Endometrial microvascular endothelial cells (primary cell): ENCODE measurements around the gene TMEM39A. TPM values are rescaled to one million over a fixed set of nuclear protein-coding genes. Genes with fewer than 3 reads are reported as not detected.

Experiments
- in situ Hi-C: cut with HindIII; loops from 2 replicates; pipeline ENCODE4 v1.10.0; 2017; ENCODE audit warnings: low sequenced_read_pairs, low pct_unique_long_range_greater_than_20kb; ENCODE audit errors: inconsistent ontology term
- total RNA-seq: library from RNA; depleted of rRNA; stranded (reverse); fragments of >200 nt; gene quantifications from one replicate; pipeline ENCODE4 v1.2.3, GENCODE V29; 2015; ENCODE audit errors: inconsistent ontology term

The TMEM39A gene
- total RNA-seq, 1 donor from 2014 or later = 36.5 TPM

DNA sequence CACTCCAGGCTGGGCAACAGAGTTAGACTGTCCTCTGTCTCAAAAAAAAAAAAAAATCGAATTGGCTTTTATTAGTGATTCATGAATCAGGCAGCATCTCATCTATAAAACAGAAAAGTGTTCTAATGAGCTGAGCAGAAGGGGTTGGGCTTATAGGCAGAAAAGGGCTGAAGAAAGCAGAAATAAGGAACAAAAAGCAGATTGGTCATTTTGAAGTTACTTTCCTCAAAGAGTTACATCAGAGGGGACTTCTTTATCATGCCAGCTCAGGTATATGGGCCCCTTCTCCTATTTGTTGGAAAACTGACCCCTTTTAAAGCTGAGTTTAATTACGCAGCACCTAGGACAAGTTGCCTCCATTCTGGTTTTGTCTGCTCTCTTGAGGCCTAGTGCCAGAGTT is 4.6 kb upstream of the TMEM39A start:
- in situ Hi-C loops = loop anchor here (25.0 kb wide), 1 partner anchor 219 kb away; the partner anchor contains the start of gene COX17

DNA sequence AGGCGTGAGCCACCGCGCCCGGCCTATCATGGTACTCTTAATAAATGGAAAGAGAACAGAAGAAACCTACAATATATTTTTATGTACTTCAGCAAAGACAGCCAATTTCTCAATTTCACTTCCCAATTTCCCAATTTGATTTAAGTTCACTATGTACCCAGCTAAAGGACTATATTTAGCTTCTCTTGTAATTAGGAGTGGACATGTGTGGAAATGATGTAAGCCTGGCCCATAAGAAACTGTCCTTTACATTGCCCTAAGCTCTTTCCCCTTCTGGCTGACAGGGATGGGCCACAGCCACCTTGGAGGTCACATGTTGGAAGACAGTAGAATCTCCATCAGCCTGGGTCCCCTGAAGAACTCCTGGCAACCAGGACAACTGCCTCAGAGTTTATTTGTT is 6.2 kb downstream of the TMEM39A start:
- in situ Hi-C loops = loop anchor here (25.0 kb wide), 1 partner anchor 230 kb away; the partner anchor contains the start of gene COX17

DNA sequence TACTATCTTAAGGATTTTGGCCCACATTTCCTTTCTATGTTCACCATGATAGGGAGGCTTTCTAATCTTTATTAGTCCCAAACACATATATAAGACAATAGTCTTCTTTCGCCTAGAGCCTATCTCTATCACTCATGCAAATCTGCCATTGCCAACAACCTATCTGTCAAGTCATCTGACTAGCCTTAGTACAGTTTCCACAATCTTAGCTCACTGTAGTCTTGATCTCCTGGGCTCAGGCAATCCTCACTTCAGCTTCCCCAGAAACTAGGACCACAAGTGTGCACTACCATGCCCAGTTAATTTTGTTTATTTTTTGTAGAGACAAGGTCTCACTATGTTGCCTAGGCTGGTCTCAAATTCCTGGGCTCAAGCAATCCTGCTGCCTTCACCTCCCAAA is 6.9 kb downstream of the TMEM39A start:
- in situ Hi-C loops = loop anchor here (25.0 kb wide), 1 partner anchor 231 kb away; the partner anchor contains the start of gene COX17

DNA sequence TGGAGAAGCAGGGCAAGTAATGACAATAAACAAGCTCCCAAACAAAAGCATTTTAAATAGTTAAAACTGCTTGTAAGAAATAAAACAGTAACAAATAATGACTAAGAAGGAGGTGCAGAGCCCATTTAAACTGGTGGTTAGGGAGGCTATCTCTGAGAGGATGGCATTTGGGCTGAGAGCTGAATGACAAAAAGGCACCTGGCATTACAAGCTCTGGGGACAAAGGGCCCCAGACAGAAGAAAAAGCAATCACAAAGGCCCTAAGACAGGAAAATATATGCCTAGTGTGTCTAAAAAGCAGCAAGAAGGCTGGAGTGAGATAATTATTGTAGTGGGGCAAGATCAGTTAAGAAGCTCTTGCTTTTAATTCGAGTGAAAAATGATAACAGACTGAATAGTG is 9.6 kb downstream of the TMEM39A start:
- in situ Hi-C loops = loop anchor here (25.0 kb wide), 1 partner anchor 233 kb away; the partner anchor contains the start of gene COX17

DNA sequence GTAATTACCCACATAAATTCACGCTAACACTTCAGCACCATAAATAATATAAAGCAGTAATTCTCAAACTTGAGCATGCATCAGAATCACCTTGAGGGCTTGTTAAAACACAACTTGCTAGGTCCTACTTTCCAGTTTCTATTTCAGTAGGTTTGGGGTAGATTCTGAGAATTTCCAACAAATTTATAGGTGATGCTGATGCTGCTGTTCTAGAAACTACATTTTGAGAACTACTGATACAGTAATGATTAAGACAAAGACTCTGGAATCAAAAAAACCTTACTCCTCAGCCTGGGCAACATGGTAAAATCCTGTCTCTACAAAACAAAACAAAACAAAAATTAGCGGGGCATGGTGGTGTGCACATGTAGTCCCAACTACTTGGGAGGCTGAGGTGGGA is 18.8 kb downstream of the TMEM39A start:
- in situ Hi-C loops = no loop called here

DNA sequence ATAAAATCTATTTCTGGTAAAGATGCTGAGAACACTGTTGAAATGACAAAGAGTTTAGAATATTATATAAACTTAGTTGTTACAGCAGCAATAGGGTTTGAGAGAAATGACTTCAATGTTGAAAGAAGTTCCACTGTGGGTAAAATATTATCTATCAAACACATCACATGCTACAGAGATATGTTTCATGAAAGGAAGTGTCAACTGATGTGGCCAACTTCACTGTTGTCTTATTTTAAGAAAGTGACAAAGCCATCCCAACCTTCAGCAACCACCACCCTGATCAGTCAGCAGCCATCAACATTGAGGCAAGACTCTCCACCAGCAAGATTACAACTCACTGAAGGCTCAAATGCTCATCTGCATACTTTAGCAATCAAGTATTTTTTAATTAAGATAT is 20.2 kb downstream of the TMEM39A start:
- in situ Hi-C loops = no loop called here

DNA sequence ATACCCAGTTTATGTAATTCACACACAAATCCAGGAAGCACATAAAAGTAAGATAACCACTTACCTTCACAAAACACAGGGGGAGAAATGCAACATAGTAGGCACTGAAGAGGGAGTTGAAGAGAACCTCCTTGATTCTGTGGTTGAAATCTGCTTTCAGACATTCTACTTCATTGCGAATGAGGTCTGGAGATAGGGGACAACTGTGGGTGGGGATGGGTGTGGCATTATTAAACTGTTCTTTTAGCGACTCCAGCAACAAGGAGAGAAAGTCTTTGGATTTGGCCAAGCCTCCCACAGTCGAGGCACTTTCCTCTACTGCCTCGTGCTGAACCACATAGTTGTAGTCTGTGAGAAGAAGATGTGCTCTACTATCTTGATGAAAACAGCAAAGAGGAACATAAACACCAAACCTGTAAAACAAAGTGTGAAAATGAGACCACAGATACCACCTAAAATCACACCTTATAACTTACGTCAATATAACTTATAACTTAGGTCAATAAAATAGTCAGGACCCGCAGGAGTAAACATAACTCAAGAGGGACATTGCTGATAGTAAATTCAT is 25.6 kb downstream of the TMEM39A start:
- in situ Hi-C loops = no loop called here

DNA sequence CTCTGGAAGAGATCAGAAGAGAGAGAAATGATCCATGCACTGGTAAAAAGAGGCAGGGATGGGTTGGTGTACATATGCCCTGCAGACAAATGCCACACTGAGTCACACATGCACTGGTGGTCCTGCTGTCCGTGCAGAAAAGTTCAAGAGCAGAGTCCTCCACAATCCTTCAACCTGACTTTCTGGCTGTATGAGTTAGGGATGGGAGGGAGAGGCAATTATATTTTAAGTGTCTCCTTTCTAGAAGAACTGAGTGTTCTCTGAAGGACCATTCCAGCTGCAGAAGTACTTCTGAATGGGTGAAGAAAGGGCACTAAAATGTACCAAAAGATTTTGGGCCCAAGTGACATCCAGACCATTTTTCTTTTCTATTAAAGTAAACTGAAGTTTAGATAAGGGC is 26.4 kb downstream of the TMEM39A start:
- in situ Hi-C loops = no loop called here

DNA sequence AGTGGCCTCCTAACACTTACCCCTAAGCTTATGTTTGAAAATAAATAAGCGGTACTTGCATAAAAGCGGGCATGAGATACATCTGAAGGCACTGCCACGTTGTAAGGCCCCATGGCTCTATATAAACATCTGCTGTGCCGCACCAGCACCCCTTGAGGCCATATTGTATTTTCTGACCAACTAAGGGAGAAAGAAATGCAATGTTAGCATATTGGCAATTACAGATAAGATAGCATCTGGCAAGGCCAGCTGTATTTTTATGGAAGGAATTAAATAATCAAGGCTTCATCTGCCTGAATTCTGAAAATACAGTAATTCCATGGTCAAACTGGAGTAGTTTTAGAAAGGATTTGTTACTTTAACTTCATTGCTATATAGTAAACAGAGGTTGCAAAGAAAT is 28.7 kb downstream of the TMEM39A start:
- in situ Hi-C loops = no loop called here

DNA sequence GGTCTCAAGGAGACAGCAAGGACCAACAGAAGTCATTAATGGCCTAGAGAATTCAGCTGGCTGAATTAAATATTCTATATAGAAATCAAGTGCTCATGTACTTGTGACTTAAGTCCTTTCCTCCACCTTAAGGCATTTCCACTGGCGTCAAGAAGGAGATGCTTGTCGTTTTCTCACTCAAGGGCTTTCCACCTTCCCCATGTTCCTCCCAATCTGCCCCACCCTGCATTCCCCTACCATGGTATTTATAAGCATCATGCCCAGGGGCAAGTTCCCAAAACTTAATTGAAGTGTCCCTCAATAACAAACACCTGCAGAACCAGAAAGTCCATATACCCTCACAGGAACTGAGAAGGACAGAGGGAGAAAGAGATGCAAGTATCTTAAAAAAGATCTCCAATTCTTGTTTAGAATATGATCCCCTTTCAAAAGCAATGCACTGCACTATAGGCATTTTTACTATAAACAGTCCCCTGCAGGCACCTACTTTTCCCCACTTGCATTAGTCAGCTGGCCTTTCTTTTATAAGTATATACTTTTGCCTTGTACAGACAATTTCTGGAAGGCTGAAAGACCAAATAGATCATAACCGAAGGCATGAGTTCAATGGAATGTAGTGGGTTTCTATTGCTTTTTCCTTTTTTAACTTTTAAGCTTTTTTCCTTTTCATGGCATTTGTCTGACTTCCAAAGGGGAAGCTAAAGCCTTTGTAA is 29.6 kb downstream of the TMEM39A start:
- in situ Hi-C loops = no loop called here

DNA sequence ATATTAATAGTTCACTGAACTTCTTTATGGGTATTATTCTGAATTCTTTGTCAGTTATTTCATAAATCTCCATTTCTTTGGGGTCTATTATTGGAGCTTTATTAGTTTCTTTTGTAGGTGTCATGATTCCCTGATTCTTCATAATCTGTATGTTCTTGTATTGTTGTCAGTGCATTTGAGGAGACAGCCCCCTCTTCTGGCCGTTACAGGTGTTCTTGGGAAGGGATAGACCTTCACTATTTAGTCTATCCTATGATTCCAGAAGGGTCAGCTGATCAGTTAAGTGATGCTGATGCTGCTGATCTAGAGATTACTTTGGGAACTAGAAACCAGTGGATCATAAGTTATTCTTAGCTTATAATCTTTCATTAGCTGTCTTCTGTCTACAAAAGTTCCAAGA is 34.9 kb downstream of the TMEM39A start:
- in situ Hi-C loops = no loop called here

DNA sequence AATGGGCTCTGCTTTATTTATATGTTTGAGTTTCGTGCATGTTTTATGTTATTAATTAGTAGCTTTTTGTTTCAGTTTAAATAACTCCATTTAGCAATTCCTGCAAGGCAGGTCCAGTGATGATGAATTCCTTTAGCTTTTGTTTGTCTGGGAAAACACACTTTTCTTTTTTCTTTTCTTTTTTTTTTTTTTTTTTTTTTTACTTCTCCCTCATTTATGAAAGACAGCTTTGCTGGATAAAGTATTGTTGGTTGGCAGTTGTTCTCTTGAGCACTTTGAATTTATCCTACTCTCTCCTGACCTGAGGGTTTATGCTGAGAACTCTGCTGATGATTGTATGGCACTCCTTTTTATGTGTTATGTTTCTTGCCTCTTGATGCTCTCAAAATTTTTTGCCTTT is 35.7 kb downstream of the TMEM39A start:
- in situ Hi-C loops = no loop called here

DNA sequence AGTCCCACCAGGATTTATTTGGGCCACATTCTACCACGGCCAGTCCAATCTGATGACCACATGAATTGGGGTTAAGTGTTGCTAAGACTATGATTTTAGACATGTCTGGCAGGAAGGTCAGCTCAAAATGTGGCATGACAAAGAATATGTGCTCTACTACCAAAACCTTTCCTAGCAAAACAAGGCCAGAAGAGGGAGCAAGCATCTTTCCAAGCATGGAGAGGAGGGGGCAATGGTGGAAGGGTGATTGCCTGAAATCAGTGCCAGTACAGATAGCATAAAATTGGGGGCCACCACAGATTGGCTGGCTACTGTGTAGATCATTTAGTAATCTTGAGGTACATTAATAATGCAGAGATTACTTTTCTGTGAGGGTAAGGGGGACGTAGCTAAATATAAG is 43.2 kb downstream of the TMEM39A start:
- in situ Hi-C loops = no loop called here

DNA sequence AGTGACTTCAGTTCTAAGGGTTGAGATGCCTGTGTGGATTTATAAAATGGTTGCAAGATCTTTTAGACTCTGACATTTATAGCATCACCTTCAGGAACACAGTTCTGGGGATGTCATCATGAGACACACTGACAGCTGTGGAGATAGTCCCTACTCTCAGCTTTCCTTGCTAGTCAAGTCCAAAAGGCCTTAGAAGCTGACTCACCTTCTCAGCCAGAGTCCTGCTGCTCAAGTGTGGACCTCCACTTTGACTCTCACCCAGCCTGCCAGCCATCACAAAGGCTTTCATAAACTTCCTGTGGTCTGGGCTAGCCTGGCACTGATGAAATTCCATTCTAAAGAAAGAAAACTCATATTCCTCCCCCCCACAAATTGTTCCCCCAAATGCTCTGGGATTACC is 44.8 kb downstream of the TMEM39A start:
- in situ Hi-C loops = no loop called here

DNA sequence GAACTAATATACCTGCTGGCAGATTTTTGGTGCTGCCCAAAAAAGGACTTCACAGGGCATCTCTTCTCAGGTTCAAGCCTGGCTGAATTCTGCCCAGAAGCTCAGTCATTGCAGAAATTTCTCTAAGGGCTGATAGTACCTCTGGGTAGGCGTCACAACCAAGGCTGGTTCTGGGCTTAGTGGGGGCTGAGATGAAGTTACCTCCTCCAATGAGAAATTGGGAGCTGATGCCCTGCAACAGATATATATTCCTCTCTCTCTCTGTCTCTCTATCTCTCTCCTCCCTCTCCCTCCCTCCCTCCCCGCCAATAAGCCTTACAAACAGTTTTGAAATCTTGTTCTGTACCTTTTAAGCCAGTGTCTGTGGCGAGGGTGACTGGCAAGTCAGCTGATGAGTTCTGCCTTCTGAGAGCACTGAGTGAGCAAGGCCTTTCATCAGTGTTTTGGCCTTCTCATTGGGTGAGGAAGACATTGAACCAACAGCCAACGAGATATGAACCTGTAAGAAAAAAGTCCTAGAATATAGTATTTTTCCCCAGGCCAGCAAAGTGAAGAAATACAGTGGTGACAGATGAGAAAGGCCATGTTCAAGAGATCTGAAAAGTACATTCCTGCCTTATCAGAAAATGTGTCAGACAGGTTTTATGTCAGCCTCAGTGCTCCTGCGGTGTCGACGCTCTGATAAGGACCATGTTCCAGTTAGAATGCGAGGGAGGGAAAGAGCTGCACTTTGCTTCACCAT is 45.5 kb downstream of the TMEM39A start:
- in situ Hi-C loops = no loop called here

DNA sequence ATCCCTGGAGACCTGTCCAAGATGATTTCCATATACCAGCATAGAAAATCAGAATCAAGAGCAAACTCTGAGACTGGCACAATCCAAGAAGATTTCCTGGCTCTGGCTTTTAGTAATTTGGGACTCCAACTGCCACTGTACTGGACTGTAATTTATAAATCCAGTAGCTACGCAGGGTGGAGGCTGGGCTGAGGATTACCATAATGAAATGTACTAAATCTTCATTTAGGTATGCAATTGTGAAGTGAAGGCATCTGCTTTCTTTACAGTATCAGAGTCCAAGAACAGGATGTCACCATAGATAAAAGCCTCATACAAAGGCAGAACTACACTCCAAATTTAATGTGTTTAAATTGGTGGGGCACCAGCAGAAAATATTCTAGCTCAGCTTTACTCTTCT is 46.5 kb downstream of the TMEM39A start:
- in situ Hi-C loops = no loop called here

DNA sequence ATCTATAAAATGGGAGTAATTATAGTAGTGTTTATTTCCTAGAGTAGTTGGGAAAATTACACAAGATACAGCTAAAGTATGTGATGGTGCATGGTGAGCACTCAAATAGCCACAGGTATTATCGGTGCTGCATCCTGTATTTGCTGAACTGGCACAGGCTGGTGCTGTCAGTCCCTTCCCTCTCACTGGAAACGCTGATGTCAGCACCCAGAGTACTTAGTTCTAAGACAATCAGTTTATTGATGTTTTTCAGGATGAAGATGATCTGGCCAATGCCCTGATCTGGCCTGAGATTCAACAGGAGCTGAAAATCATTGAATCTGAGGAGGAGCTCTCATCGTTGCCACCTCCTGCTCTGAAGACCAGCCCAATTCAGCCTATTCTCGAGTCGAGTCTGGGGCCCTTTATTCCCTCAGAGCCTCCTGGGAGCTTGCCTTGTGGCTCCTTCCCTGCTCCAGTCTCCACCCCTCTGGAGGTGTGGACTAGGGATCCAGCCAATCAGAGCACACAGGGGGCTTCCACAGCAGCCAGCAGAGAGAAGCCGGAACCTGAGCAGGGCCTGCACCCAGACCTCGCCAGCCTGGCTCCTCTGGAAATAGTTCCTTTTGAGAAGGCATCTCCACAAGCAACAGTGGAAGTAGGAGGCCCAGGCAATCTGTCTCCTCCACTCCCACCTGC is 49.7 kb downstream of the TMEM39A start:
- in situ Hi-C loops = no loop called here

DNA sequence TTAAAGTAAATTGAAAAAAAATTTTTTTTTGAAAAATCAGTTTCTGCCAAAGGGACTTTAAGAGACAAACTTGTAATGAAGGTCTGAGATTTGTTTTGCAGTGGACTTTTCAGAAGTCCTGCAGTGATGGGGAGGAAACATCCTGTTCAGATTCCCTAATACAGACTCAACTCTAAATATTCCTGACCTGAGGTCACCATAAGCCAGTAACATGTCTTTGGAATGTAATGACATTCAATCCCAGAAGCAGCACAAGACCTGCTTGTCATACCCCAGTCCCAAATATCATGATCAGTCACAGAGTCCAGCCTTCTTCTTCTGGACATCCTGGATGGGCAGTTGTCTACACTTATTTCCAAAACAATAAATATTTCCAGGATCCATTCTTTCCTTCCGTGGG is 53.6 kb downstream of the TMEM39A start:
- in situ Hi-C loops = no loop called here

DNA sequence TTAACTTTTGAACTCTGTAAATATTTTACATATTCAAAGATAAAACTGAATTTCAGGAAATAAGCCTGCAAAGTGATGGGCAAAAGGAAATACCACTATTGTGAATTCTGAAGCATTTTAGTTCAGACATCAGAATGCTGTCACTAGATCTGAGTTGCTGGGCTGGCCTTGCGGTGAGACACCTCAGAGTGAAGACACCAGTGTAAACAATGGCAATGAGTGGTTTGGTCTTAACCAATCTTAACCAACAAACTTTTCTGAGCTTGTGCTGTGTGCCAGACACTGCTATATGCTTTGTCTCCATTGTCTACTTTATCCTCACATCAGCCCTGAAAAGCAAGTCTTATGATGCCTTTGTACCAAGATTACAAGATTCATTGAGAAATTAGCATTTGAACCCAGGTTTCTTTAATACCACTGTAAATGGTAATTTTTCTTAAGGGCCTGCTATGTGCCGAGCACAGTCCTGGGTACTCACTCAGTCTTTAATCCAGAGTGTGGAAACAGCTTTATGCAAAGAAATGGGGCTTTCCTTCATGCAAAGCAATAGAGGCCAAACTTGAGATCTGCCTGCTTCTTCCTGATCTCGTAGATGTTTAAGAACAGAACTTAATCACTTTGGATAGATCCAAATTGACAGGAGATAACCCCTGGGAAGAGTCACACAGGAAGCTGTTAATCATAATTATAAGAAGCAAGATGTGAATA is 55.0 kb downstream of the TMEM39A start:
- in situ Hi-C loops = no loop called here
